T-helper 2 cell treated with Interferon-gamma antibody and Interleukin-4, amounts not matched to agents 5 μg/mL and 100 μg/mL, for 36 hours (primary cell): Measurements from ENCODE around the gene RPAP2.
"Not testable (repeated sequence)": the region's sequence is repeated elsewhere in the genome, so short reads cannot be mapped to it uniquely, and the experiment has no call there.

Experiments
- DNase-seq: peaks from one replicate; pipeline ENCODE4 v3.0.0; 2021; ENCODE audit warnings: low spot score
- H3K27ac Mint-ChIP-seq: one replicate; pipeline ENCODE4 v1.8.0; 2021; ENCODE audit warnings: mild to moderate bottlenecking, mixed read lengths
- H3K27me3 Mint-ChIP-seq: one replicate; pipeline ENCODE4 v1.8.0; 2021; ENCODE audit warnings: low read depth, mixed read lengths
- H3K36me3 Mint-ChIP-seq: one replicate; pipeline ENCODE4 v1.8.0; 2021; ENCODE audit warnings: low read depth, mixed read lengths
- H3K4me1 Mint-ChIP-seq: one replicate; pipeline ENCODE4 v1.8.0; 2021; ENCODE audit warnings: low read depth, mixed read lengths
- H3K4me3 Mint-ChIP-seq: one replicate; pipeline ENCODE4 v1.8.0; 2022; ENCODE audit warnings: mild to moderate bottlenecking, moderate library complexity, mixed read lengths
- H3K9me3 Mint-ChIP-seq: one replicate; pipeline ENCODE4 v1.8.0; 2021; ENCODE audit warnings: mixed read lengths

The RPAP2 gene

DNA sequence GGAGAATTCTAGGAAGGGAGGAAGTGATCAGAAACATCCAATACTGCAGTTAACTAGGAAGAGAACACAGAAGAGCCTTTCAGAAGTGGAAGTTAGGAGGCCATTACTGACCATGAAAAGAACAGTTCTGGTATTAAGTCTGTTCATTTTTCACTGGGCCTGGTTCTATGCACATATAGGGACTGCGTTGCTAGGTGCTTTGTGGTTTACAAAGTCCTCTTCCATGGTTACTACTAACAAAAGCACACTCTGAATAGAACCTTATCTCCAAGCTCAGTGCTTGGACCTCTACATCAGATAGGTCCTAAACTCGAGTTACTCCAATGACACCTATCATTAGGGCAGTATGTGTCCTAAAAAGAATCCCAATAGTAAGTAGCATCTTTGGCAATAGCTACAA, 75.4 kb downstream of the RPAP2 start:
- DNase-seq: no peak
- Mint-ChIP-seq H3K4me3 (no peak overlapping the region), H3K4me1 (peaks cover 35% of the 10 kb centered on the region), H3K9me3 (no peaks in the 10 kb centered on the region), H3K36me3 (peaks cover 34% of the 10 kb centered on the region), H3K27me3 (no peaks in the 10 kb centered on the region), H3K27ac (peak overlapping the region; percentile 12)

DNA sequence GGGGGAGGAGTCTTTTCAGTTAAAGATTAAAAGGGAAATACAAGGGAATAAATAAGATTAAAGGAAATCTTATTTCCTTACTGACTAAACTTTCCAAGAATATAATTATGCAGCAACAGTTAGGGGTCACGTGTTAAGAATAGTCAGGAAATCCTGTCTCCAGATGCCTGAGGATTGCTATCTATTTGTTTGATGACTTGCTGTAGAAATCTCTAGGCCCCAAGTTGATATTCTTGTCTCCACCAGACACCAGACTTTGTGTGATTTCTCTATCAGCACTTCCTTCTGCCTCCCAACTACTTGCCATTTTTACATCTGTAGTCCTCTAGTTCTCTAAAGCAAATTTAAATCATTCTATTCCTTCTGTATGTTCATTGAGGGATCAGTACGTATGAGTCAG, 77.5 kb downstream of the RPAP2 start:
- no peak for DNase-seq

DNA sequence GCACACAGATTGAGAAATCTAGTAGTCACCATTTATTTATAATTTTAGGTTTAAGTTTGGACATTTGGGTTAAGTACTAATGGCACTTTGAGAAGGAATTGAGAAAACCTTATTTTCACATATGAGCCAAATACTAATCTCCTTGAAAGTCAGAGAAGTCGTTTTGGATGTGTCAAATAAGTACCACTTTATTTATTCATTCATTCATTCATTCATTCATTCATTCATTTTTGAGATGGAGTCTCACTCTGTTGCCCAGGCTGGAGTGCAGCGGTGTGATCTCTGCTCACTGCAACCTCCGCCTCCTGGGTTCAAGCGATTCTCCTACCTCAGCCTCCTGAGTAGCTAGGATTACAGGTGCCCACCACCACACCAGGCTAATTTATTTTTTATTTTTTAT, 79.1 kb downstream of the RPAP2 start:
- not testable (repeated sequence) for H3K4me3 Mint-ChIP-seq, H3K27ac Mint-ChIP-seq, H3K9me3 Mint-ChIP-seq, H3K27me3 Mint-ChIP-seq, DNase-seq
- peaks cover 21% of the 10 kb centered on the region for H3K4me1 Mint-ChIP-seq
- peaks cover 28% of the 10 kb centered on the region for H3K36me3 Mint-ChIP-seq

More for the DNA sequence above, 77.5 kb downstream of the RPAP2 start:
- peaks cover 32% of the 10 kb centered on the region for H3K36me3 Mint-ChIP-seq
- H3K4me3 Mint-ChIP-seq: peak overlapping the region; percentile 5
- peaks cover 29% of the 10 kb centered on the region for H3K4me1 Mint-ChIP-seq
- H3K27me3 Mint-ChIP-seq: no peaks in the 10 kb centered on the region
- H3K27ac Mint-ChIP-seq: peak overlapping the region; percentile 53
- H3K9me3 Mint-ChIP-seq: peaks cover 9% of the 10 kb centered on the region

DNA sequence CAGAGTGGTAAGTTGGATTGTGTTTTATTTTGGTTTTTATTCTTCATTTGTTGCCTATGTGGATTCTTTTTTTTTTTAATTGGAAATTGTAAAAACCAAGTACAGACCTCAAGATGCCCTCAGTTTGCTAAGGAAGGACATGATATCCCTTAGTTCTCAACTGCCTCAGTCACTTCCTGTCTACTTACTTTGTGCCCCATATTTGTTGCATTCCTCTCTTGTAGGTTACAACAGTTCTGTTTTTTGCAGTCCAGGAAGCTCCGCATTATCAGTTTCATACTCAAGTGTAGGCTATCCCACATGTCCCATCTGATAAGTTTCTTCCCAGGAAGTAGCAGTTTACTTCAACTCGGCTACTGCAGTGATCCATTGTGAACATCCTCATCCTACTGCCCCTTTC, 82.0 kb downstream of the RPAP2 start:
- Mint-ChIP-seq H3K9me3 (peaks cover 11% of the 10 kb centered on the region), H3K27ac (no peak overlapping the region), H3K4me1 (peaks cover 9% of the 10 kb centered on the region), H3K4me3 (no peak overlapping the region), H3K27me3 (no peaks in the 10 kb centered on the region), H3K36me3 (peaks cover 39% of the 10 kb centered on the region)
- no peak for DNase-seq

DNA sequence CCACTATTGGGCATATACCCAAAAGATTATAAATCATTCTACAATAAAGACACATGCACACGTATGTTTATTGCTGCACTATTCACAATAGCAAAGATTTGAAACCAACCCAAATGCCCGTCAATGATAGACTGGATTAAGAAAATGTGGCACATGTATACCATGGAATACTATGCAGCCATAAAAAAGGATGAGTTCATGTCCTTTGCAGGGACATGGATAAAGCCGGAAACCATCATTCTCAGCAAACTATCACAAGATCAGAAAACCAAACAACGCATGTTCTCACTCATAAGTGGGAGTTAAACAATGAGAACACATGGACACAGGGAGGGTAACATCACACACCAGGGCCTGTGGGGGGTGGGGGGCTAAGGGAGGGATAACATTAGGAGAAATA, 95.1 kb downstream of the RPAP2 start:
- DNase-seq, H3K27me3 Mint-ChIP-seq, H3K4me1 Mint-ChIP-seq, H3K4me3 Mint-ChIP-seq, H3K27ac Mint-ChIP-seq: not testable (repeated sequence)
- Mint-ChIP-seq H3K36me3 (peaks cover 48% of the 10 kb centered on the region), H3K9me3 (peaks cover 49% of the 10 kb centered on the region)

DNA sequence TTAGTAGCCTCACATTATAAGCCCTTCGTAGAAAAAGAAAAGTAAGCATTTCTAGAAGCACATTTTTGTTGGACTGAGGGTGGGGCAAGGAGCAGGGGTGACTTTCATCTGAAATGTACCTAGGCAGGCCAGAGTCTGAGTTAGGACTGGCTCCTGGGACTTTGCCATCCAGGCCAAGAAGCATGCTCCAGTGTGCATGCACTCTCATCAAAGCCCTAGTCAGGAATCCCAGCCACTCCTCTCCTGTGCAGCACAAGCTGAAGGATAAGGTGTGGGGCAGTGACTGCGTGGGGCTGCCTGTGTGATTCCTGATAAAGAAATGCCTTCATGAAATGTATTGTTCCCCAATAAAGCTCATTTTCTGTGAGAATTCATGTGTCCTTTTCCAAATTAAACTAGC, 99.7 kb downstream of the RPAP2 start:
- H3K27me3 Mint-ChIP-seq: no peaks in the 10 kb centered on the region
- H3K4me1 Mint-ChIP-seq: peaks cover 14% of the 10 kb centered on the region
- H3K27ac Mint-ChIP-seq: no peak overlapping the region
- DNase-seq: no peak
- H3K9me3 Mint-ChIP-seq: peaks cover 33% of the 10 kb centered on the region
- H3K36me3 Mint-ChIP-seq: peaks cover 34% of the 10 kb centered on the region
- H3K4me3 Mint-ChIP-seq: no peak overlapping the region

DNA sequence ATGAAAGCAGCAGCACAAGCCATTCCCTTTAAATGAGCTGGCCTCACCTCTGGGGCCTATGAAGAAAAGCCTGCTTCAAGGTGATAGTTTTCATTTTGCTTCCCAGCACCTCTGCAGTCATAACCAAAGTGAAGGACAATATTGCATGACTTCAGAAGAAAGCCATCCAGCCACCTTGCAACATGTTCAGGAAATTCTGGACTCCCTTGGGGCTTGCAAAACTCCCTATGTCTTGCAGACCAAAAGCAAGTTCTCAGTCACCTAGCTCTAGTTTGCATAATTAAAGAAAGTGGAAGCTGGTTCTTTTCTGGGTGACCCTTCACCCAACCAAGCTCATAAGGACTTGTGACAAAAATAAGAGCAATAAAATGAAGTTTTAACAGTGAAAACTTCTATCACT, 100.2 kb downstream of the RPAP2 start:
- Mint-ChIP-seq H3K27ac (no peak overlapping the region), H3K9me3 (peaks cover 34% of the 10 kb centered on the region), H3K4me3 (no peak overlapping the region), H3K4me1 (peaks cover 14% of the 10 kb centered on the region), H3K27me3 (no peaks in the 10 kb centered on the region), H3K36me3 (peaks cover 33% of the 10 kb centered on the region)
- no peak for DNase-seq

DNA sequence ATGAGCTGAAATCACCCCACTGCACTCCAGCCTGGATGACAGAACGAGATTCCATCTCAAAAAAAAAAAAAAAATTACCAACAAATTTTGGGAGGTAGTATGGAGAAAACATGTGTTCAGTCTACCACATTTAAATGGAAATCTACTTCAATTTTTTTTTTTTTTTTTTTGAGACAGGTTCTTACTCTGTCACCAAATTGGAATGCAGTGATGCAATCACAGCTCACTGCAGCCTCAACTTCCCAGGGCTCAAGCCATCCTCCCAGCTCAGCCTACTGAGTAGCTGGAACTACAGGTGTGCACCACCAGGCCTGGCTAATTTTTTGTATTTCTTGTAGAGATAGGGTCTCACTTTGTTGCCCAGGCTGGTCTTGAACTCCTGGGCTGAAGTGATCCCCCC, 105.8 kb downstream of the RPAP2 start:
- H3K27me3 Mint-ChIP-seq: no peaks in the 10 kb centered on the region

DNA sequence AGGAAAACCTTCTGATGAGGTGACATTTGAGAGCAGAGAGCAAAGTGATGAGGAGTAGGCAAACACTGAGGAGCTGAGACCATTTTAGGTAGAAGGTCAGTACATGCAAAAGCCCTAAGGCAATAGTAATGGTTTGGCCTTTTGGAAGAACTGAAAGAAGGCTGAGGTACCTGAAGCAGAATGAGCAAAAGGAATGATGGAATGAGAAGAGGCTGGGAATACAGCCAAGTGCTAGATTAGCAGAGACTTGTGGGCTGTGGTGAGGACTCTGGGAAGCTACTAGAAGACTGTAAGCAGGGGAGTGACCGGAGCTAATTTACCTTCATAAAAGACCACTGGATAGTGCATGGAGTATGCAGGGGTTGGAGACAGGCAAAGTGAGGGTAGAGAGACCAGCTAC, 110.0 kb downstream of the RPAP2 start:
- no peak for DNase-seq
- H3K4me3 Mint-ChIP-seq: no peak overlapping the region
- no peaks in the 10 kb centered on the region for H3K27me3 Mint-ChIP-seq
- H3K36me3 Mint-ChIP-seq: peaks cover 8% of the 10 kb centered on the region
- peaks cover 39% of the 10 kb centered on the region for H3K4me1 Mint-ChIP-seq
- peaks cover 5% of the 10 kb centered on the region for H3K9me3 Mint-ChIP-seq
- no peak overlapping the region for H3K27ac Mint-ChIP-seq

More for the DNA sequence above, 105.8 kb downstream of the RPAP2 start:
- H3K4me1 Mint-ChIP-seq: peaks cover 15% of the 10 kb centered on the region
- DNase-seq: no peak
- H3K27ac Mint-ChIP-seq: no peak overlapping the region
- no peak overlapping the region for H3K4me3 Mint-ChIP-seq
- peaks cover 28% of the 10 kb centered on the region for H3K9me3 Mint-ChIP-seq
- H3K36me3 Mint-ChIP-seq: peaks cover 30% of the 10 kb centered on the region

DNA sequence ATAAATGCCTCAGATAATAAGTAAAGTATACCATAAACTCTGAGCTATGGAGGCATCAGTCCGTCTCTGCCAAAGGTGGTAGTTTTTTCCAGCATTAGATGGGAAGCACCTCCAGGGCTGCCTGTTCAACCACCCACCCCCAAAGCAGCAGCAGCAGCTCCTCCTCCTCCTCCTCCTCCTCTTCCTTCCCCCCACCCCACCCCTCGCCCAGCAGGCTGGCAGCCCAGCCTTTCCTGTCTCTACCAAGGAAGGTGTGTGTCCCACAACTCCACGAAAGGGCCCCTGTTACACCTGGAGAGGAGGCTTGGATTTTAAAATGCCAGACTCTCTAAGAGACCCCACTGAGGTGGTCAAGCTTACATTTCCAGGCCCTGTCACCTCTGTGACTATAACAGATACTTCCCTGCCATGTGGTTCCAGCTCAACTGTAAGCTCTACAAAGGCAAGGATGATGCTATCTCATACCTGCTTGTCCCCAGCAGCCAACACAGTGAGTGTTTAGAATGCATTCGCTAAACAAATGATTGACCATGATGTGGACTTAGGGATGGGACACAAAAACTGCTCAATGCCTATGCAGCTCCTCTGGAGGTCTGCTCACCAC, 111.2 kb downstream of the RPAP2 start:
- H3K4me3 Mint-ChIP-seq: peak overlapping the region; percentile 80
- H3K27ac Mint-ChIP-seq: peak overlapping the region; percentile 23
- H3K4me1 Mint-ChIP-seq: peaks cover 41% of the 10 kb centered on the region
- DNase-seq: no peak
- no peaks in the 10 kb centered on the region for H3K27me3 Mint-ChIP-seq
- H3K9me3 Mint-ChIP-seq: no peaks in the 10 kb centered on the region
- peaks cover 4% of the 10 kb centered on the region for H3K36me3 Mint-ChIP-seq

DNA sequence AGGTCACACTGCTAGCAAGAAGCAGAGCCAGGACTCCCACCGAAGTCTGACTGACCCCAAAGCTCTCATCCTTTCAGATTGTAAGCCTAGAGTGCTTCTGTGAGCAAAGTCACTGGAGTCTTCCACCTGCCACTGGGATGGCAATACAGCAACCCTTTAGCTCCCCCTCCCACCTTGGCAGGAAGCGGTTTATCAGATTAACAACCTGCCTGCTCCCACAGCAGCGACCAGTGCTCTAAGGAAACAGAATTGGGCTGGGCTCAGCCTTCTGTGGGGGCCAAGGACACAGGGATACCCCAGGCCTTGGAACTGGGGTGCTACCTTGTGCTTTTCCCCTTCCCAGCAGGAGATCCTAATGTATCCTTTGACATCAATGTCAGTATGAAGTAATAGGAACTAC, 111.8 kb downstream of the RPAP2 start:
- H3K9me3 Mint-ChIP-seq: no peaks in the 10 kb centered on the region
- no peaks in the 10 kb centered on the region for H3K27me3 Mint-ChIP-seq
- peak; percentile 33 for DNase-seq
- H3K4me3 Mint-ChIP-seq: peak overlapping the region; percentile 80
- H3K27ac Mint-ChIP-seq: peak overlapping the region; percentile 77
- H3K4me1 Mint-ChIP-seq: peaks cover 41% of the 10 kb centered on the region
- no peaks in the 10 kb centered on the region for H3K36me3 Mint-ChIP-seq

DNA sequence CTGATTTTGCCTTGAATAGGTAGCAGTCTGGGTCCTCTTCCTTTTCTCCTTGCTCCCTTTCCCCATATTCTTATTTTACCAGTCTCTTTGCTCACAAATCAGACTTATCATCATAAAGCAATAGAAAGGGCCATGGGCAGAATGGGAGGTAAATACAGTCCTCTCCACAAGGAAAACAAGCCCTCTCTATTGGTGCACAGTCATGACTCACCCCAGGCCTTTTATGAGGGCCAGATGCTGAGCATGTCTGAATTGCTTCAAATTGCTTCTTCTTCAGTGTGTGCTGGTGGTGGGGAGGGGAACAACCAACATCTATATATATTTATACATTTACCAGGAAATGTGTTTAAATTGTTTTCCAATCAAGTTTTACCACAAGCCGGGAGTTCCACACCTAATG, 112.7 kb downstream of the RPAP2 start:
- Mint-ChIP-seq H3K36me3 (no peaks in the 10 kb centered on the region), H3K27me3 (no peaks in the 10 kb centered on the region), H3K4me3 (peak overlapping the region; percentile 60), H3K27ac (peak overlapping the region; percentile 70), H3K4me1 (peaks cover 41% of the 10 kb centered on the region), H3K9me3 (no peaks in the 10 kb centered on the region)
- DNase-seq: no peak

DNA sequence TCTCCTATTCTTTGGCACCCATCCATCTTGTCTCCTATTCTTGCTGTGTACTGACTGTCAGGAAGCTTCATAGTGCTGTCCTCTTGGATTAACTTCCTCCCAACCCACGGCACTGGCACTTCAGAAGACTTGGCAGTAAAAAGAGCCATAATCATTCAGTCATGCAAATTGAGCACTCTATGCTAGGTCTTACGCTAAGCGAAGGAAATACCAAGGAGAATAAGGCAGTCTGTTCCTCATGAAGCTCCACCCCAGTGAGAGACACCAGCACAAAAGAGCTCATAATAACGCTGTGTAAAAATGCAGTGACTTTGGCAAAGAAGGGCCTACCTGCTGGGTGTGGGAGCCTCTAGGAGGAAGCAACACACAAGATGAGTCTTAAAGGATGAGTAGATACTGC, 120.8 kb downstream of the RPAP2 start:
- Mint-ChIP-seq H3K27ac (no peak overlapping the region), H3K36me3 (no peaks in the 10 kb centered on the region), H3K4me3 (no peak overlapping the region), H3K27me3 (peaks cover 4% of the 10 kb centered on the region), H3K4me1 (peaks cover 5% of the 10 kb centered on the region), H3K9me3 (no peaks in the 10 kb centered on the region)
- DNase-seq: no peak

DNA sequence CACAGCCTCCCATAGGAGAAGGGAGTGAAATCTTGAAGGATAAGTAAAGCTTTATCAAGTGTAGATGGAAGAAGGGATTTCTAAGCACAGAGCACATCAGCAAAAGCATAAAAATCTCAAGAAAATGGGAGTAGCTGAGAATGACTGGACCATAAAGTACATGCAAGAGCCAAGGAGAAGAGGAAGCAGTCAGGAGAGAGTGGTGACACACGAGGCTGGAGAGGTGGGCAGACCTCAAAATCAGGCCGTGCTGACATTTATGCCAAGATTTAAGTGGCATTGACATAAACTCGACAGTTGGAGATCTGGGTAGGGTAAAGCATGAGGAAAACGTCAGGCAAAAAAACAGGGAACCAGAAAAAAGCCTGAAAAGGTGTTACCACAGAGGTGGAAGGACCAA, 125.5 kb downstream of the RPAP2 start:
- H3K9me3 Mint-ChIP-seq: no peaks in the 10 kb centered on the region
- H3K4me1 Mint-ChIP-seq: peaks cover 5% of the 10 kb centered on the region
- H3K36me3 Mint-ChIP-seq: no peaks in the 10 kb centered on the region
- no peak overlapping the region for H3K4me3 Mint-ChIP-seq
- peaks cover 4% of the 10 kb centered on the region for H3K27me3 Mint-ChIP-seq
- no peak overlapping the region for H3K27ac Mint-ChIP-seq
- no peak for DNase-seq

DNA sequence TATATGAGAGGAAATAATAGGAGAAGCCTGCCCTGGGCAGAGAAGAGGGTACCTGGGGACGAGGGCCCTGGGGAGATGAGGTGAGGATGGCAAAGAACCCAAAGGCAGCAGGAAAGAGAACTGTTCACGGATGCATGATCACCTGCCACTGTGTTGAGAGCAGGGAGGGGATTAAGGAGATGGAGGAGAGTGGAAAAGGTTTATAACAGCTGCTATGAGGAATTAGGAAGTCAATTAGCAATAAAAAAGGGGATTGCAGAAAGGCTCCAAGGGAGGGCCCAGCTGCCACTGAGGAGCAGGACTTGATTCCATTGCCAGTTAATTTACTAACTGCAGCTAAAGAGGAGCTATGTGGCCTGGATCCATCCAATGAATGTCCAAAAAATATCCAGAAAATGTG, 126.8 kb downstream of the RPAP2 start:
- Mint-ChIP-seq H3K27ac (no peak overlapping the region), H3K4me1 (peaks cover 5% of the 10 kb centered on the region)

More for the DNA sequence above, 126.8 kb downstream of the RPAP2 start:
- DNase-seq: no peak
- H3K36me3 Mint-ChIP-seq: no peaks in the 10 kb centered on the region
- H3K9me3 Mint-ChIP-seq: no peaks in the 10 kb centered on the region
- H3K27me3 Mint-ChIP-seq: peaks cover 4% of the 10 kb centered on the region
- no peak overlapping the region for H3K4me3 Mint-ChIP-seq
